SU-DHL-6 (cell line): ENCODE measurements around the gene HERC3.

ENCODE experiments used
- H2AFZ ChIP-seq: fragments of 200-600 bp; sonication (generic); 2 replicates; pipeline ENCODE4 v1.6.1; 2014; ENCODE audit warnings: low read depth, mild to moderate bottlenecking, moderate library complexity, mixed read lengths, antibody characterized with exemption, low read length; ENCODE audit not compliant: severe bottlenecking
- H3F3A ChIP-seq: fragments of 200-600 bp; shearing (Covaris generic); 2 replicates; pipeline ENCODE4 v1.6.0; 2016; ENCODE audit warnings: antibody characterized with exemption, mild to moderate bottlenecking; ENCODE audit not compliant: insufficient read depth
- H3K27ac ChIP-seq: fragments of 200-600 bp; sonication (generic); 2 replicates; pipeline ENCODE4 v1.5.1; 2016; ENCODE audit warnings: low read depth, mild to moderate bottlenecking, low read length, moderate library complexity, mixed read lengths
- H3K27me3 ChIP-seq: fragments of 200-600 bp; sonication (generic), shearing (Covaris generic); 2 replicates; pipeline ENCODE4 v1.6.0; 2014; ENCODE audit warnings: mild to moderate bottlenecking, low read length
- H3K36me3 ChIP-seq: fragments of 200-600 bp; sonication (generic); 2 replicates; pipeline ENCODE4 v1.6.1; 2014; ENCODE audit warnings: mild to moderate bottlenecking, low read length, mixed read lengths
- H3K4me2 ChIP-seq: fragments of 300-600, 200-600 bp; shearing (Covaris generic), sonication (generic); 2 replicates; pipeline ENCODE4 v1.6.0; 2014; ENCODE audit warnings: low read length, low read depth, mild to moderate bottlenecking; ENCODE audit not compliant: poor library complexity, severe bottlenecking
- H3K4me3 ChIP-seq: fragments of 200-600 bp; sonication (generic); 2 replicates; pipeline ENCODE4 v1.5.1; 2014; ENCODE audit warnings: antibody characterized with exemption, low read length, mild to moderate bottlenecking, mixed read lengths; ENCODE audit not compliant: insufficient read depth, poor library complexity, severe bottlenecking
- H3K79me2 ChIP-seq: fragments of 200-600 bp; sonication (generic); 2 replicates; pipeline ENCODE4 v1.6.1; 2014; ENCODE audit warnings: mild to moderate bottlenecking, low read length, moderate library complexity; ENCODE audit not compliant: insufficient read depth
- H3K9ac ChIP-seq: fragments of 200-600 bp; sonication (generic); 2 replicates; pipeline ENCODE4 v1.7.0; 2014; ENCODE audit warnings: mild to moderate bottlenecking, low read length
- H3K9me2 ChIP-seq: fragments of 200-600 bp; sonication (generic); replicated peaks from 2 replicates; pipeline ENCODE4 v1.6.1; 2014; ENCODE audit warnings: low read length; ENCODE audit not compliant: insufficient read depth
- H3K9me3 ChIP-seq: fragments of 200-600 bp; sonication (generic); 2 replicates; pipeline ENCODE4 v1.6.1; 2014; ENCODE audit warnings: low read length, mixed read lengths; ENCODE audit not compliant: insufficient read depth
- H4K20me1 ChIP-seq: fragments of 200-600 bp; sonication (generic); 2 replicates; pipeline ENCODE4 v1.6.1; 2014; ENCODE audit warnings: low read depth, mild to moderate bottlenecking, antibody characterized with exemption, low read length, moderate library complexity, mixed read lengths
- EZH2phosphoT487 ChIP-seq: fragments of 200-600 bp; sonication (generic), shearing (Covaris generic); conservative IDR thresholded peaks from 2 replicates; pipeline ENCODE4 v1.6.1; 2018; ENCODE audit warnings: mild to moderate bottlenecking, antibody characterized with exemption, low read length, moderate library complexity, mixed read lengths
- TF ChIP-seq, protein P1 (sequence below): fragments of 200-600 bp; sonication (generic); IDR thresholded peaks from one replicate; pipeline ENCODE4 v1.5.1; 2017; ENCODE audit warnings: antibody characterized with exemption, mild to moderate bottlenecking, low read length, moderate library complexity; ENCODE audit not compliant: insufficient read depth, poor library complexity, severe bottlenecking

HERC3 gene

GRCh38 chr4:88747351-88747750 is 155.1 kb downstream of the HERC3 start:
- TF ChIP-seq, protein P1, sequence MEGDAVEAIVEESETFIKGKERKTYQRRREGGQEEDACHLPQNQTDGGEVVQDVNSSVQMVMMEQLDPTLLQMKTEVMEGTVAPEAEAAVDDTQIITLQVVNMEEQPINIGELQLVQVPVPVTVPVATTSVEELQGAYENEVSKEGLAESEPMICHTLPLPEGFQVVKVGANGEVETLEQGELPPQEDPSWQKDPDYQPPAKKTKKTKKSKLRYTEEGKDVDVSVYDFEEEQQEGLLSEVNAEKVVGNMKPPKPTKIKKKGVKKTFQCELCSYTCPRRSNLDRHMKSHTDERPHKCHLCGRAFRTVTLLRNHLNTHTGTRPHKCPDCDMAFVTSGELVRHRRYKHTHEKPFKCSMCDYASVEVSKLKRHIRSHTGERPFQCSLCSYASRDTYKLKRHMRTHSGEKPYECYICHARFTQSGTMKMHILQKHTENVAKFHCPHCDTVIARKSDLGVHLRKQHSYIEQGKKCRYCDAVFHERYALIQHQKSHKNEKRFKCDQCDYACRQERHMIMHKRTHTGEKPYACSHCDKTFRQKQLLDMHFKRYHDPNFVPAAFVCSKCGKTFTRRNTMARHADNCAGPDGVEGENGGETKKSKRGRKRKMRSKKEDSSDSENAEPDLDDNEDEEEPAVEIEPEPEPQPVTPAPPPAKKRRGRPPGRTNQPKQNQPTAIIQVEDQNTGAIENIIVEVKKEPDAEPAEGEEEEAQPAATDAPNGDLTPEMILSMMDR: no peak
- TF ChIP-seq EZH2phosphoT487: no peak
- Histone ChIP-seq H3K27ac (no peak overlapping the region), H3K9ac (no peak overlapping the region), H3K9me3 (no peaks in the 10 kb centered on the region), H2AFZ (no peak overlapping the region), H3K27me3 (no peaks in the 10 kb centered on the region), H3F3A (no peaks in the 10 kb centered on the region), H3K79me2 (no peaks in the 10 kb centered on the region), H3K4me2 (no peak overlapping the region), H3K9me2 (no peaks in the 10 kb centered on the region), H3K36me3 (no peaks in the 10 kb centered on the region), H3K4me3 (no peak overlapping the region), H4K20me1 (no peaks in the 10 kb centered on the region)

- Histone ChIP-seq H3K27me3 (no peaks in the 10 kb centered on the region), H3K9me2 (no peaks in the 10 kb centered on the region), H4K20me1 (no peaks in the 10 kb centered on the region), H3K79me2 (no peaks in the 10 kb centered on the region), H3K4me2 (no peak overlapping the region), H3K36me3 (no peaks in the 10 kb centered on the region), H3K27ac (no peak overlapping the region), H2AFZ (no peak overlapping the region), H3K9ac (no peak overlapping the region), H3K4me3 (no peak overlapping the region), H3F3A (no peaks in the 10 kb centered on the region), H3K9me3 (no peaks in the 10 kb centered on the region)
- TF ChIP-seq, protein P1: no peak
- no peak for TF ChIP-seq EZH2phosphoT487
These were observed 158.1 kb downstream of the HERC3 start for GRCh38 chr4:88750369-88750768.

GRCh38 chr4:88751258-88752075 is 159.2 kb downstream of the HERC3 start:
- Histone ChIP-seq H3K9ac (no peak overlapping the region), H3K9me2 (no peaks in the 10 kb centered on the region), H3K9me3 (no peaks in the 10 kb centered on the region), H3K27ac (no peak overlapping the region), H3K4me2 (no peak overlapping the region), H3K79me2 (no peaks in the 10 kb centered on the region), H2AFZ (no peak overlapping the region), H3K36me3 (no peaks in the 10 kb centered on the region), H4K20me1 (no peaks in the 10 kb centered on the region), H3F3A (no peaks in the 10 kb centered on the region), H3K4me3 (no peak overlapping the region), H3K27me3 (no peaks in the 10 kb centered on the region)
- TF ChIP-seq, protein P1: no peak
- no peak for TF ChIP-seq EZH2phosphoT487
